Testis (tissue), 2 donors: ENCODE measurements around the gene ATP4A.

Experiments
- POLR2A ChIP-seq: fragments of 450-650 bp; IDR thresholded peaks from one replicate; pipeline ENCODE4 v1.6.1; 2017; ENCODE audit warnings: antibody characterized with exemption, mild to moderate bottlenecking, moderate library complexity
- TF ChIP-seq, protein P1 (sequence below), 3 experiments: fragments of 450-650 bp in 2 of 3; fragments of 200-600 bp in 1 of 3; sonication (generic) in 1 of 3; IDR thresholded peaks; one replicate each; pipeline ENCODE4 v1.5.1; 2016 to 2019; ENCODE audit warnings: antibody characterized with exemption in 3 of 3, mild to moderate bottlenecking in 2 of 3, moderate library complexity in 1 of 3

DNA sequence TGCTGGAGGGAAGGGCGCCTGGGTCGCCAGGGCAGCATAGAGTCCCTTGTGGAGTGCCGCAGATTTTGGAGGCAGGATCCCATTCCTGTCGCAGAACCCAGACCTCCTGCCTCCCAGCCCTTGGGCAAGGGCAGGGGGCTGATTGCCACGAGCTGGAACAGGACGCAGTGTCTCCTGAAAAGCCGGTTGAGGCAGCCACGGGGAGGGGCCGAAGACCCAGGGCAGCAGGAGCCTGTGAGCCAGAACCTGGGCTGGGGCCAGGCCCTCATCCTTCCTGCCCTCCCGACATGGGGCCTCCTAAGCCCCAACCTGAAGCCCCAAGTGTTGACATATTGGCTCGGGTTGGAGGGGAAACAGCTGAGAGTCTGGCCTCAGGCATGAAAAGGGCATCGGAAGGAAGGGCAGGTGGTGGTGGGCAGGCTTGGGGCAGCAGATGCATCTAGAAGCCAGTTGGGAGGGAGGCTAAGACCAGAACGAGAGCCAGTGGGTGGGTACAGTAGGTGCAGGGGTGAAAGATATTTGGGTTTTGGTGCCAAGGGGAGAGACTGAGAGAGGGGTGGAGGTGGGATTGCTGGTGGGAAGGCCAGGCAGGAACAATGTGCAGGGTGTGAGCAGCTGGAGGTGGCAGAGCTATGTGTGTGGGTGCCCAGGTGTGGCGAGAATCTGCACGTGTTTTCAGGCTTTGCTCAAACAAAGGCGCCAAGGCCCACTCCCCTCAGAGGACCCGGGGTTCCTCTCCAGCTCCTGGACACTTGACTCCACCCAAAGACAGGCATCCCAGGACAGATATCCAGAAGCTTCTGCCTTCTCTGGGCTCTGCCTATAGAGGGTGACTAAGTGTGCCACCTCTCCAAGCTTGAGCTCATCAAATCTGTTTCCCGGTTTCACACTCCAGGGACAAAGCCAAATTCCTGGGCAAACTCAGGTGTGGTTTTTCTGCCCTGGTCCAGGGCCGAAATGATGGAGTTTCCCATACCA is 33.9 kb downstream of the ATP4A start:
- TF ChIP-seq, protein P1, sequence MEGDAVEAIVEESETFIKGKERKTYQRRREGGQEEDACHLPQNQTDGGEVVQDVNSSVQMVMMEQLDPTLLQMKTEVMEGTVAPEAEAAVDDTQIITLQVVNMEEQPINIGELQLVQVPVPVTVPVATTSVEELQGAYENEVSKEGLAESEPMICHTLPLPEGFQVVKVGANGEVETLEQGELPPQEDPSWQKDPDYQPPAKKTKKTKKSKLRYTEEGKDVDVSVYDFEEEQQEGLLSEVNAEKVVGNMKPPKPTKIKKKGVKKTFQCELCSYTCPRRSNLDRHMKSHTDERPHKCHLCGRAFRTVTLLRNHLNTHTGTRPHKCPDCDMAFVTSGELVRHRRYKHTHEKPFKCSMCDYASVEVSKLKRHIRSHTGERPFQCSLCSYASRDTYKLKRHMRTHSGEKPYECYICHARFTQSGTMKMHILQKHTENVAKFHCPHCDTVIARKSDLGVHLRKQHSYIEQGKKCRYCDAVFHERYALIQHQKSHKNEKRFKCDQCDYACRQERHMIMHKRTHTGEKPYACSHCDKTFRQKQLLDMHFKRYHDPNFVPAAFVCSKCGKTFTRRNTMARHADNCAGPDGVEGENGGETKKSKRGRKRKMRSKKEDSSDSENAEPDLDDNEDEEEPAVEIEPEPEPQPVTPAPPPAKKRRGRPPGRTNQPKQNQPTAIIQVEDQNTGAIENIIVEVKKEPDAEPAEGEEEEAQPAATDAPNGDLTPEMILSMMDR (IDR thresholded peaks at IDR 0.05), result no peak
- no peak for TF ChIP-seq POLR2A
